GM18873 (cell line): Measurements from ENCODE around the gene HIC2.
"Not testable (repeated sequence)": the region's sequence is repeated elsewhere in the genome, so short reads cannot be mapped to it uniquely, and the experiment has no call there.

Source experiments
- ATAC-seq: cut with Tn5 transposase; IDR thresholded peaks from one replicate; pipeline ENCODE4 v1.9.1; 2021; ENCODE audit warnings: mild to moderate bottlenecking, moderate library complexity, moderate number of reproducible peaks; ENCODE audit not compliant: unreplicated experiment, low FRiP score

The HIC2 gene

GRCh38 chr22:21434378-21435233 is 17.4 kb downstream of the HIC2 start:
- ATAC-seq = not testable (repeated sequence)

GRCh38 chr22:21435998-21436810 is 19.0 kb downstream of the HIC2 start:
- ATAC-seq = not testable (repeated sequence)

GRCh38 chr22:21438013-21438412 is 20.8 kb downstream of the HIC2 start:
- not testable (repeated sequence) for ATAC-seq

- ATAC-seq = not testable (repeated sequence)
Observed at GRCh38 chr22:21440018-21440636, 23.0 kb downstream of the HIC2 start.

GRCh38 chr22:21440676-21441075 is 23.5 kb downstream of the HIC2 start:
- ATAC-seq = not testable (repeated sequence)

GRCh38 chr22:21441170-21441569 is 24.0 kb downstream of the HIC2 start:
- not testable (repeated sequence) for ATAC-seq

GRCh38 chr22:21442123-21442522 is 25.0 kb downstream of the HIC2 start:
- not testable (repeated sequence) for ATAC-seq

GRCh38 chr22:21442646-21443045 is 25.5 kb downstream of the HIC2 start:
- not testable (repeated sequence) for ATAC-seq

GRCh38 chr22:21443057-21443734 is 26.0 kb downstream of the HIC2 start:
- ATAC-seq = no peak

- no peak for ATAC-seq
Observed at GRCh38 chr22:21443735-21444421, 26.7 kb downstream of the HIC2 start.

GRCh38 chr22:21444701-21445436 is 27.7 kb downstream of the HIC2 start:
- no peak for ATAC-seq

GRCh38 chr22:21445437-21446127 is 28.4 kb downstream of the HIC2 start:
- no peak for ATAC-seq

- no peak for ATAC-seq
Observed at GRCh38 chr22:21446128-21446826, 29.1 kb downstream of the HIC2 start.

- ATAC-seq = no peak
Observed at GRCh38 chr22:21446827-21447690, 29.9 kb downstream of the HIC2 start.

- ATAC-seq = no peak
Observed at GRCh38 chr22:21447694-21448402, 30.7 kb downstream of the HIC2 start.

GRCh38 chr22:21448627-21449416 is 31.7 kb downstream of the HIC2 start:
- no peak for ATAC-seq
